Uterus (tissue), 4 donors: Measurements from ENCODE around the gene MRPL14. TPM values are rescaled to one million over a fixed set of nuclear protein-coding genes. Genes with fewer than 3 reads are reported as not detected.

Experiments
- DNase-seq, 2 donors: peaks; one replicate each; pipeline ENCODE4 v3.0.0-alpha.2; 2019 to 2020
- H3K27ac ChIP-seq, 2 donors: fragments of 200-600 bp; sonication (generic); 1 replicate in 1 of 2; 2 replicates in 1 of 2; pipeline ENCODE4 v1.5.1; 2016 to 2018
- H3K27me3 ChIP-seq, 2 donors: fragments of 200-600 bp; sonication (generic); one replicate each; pipeline ENCODE4 v1.5.1; 2018 to 2019; ENCODE audit warnings: control low read depth in 1 of 2
- H3K36me3 ChIP-seq, 2 donors: fragments of 200-600 bp; sonication (generic); one replicate each; pipeline ENCODE4 v1.5.1; 2019; ENCODE audit warnings: control low read depth in 1 of 2
- H3K4me1 ChIP-seq, 2 donors: fragments of 200-600 bp; sonication (generic); one replicate each; pipeline ENCODE4 v1.5.1; 2018 to 2019; ENCODE audit warnings: control low read depth in 1 of 2
- H3K4me3 ChIP-seq, 2 donors: fragments of 200-600 bp; sonication (generic); 1 replicate in 1 of 2; 2 replicates in 1 of 2; pipeline ENCODE4 v1.5.1; 2018 to 2019; ENCODE audit warnings: mild to moderate bottlenecking in 1 of 2
- H3K9me3 ChIP-seq, 2 donors: fragments of 200-600 bp; sonication (generic); one replicate each; pipeline ENCODE4 v1.5.1; 2019; ENCODE audit warnings: control low read depth in 1 of 2
- POLR2A ChIP-seq, 2 donors: fragments of 450-650 bp; IDR thresholded peaks; one replicate each; pipeline ENCODE4 v1.6.1; 2016; ENCODE audit warnings: antibody characterized with exemption in 2 of 2, mild to moderate bottlenecking in 1 of 2, moderate library complexity in 1 of 2
- intact Hi-C: fragments of 100-400 bp; cut with DNase I; formaldehyde crosslinking; loops from one replicate; pipeline ENCODE4 v1.15.1; 2023; ENCODE audit warnings: low total_unique reads
- total RNA-seq, 4 donors: library from RNA; depleted of rRNA in 3 of 4; stranded (reverse); fragments of >200 nt in 3 of 4; gene quantifications; one replicate each; pipeline versions ENCODE4 v1.1.0 to v1.2.4, GENCODE V29; 2014 to 2023
- TF ChIP-seq, protein P1 (sequence below), 4 experiments: fragments of 200-600 bp in 2 of 4; fragments of 450-650 bp in 2 of 4; sonication (generic) in 2 of 4; IDR thresholded peaks; one replicate each; pipeline ENCODE4 v1.5.1; 2016 to 2019; ENCODE audit warnings: antibody characterized with exemption in 4 of 4, mild to moderate bottlenecking in 2 of 4, moderate library complexity in 1 of 4
- donor health status: DM: yes; HTN: yes; CAD: no.

MRPL14 gene
- total RNA-seq, 4 donors from 2014 or later, result 19.5 to 39.1 (median 33.6) TPM

DNA sequence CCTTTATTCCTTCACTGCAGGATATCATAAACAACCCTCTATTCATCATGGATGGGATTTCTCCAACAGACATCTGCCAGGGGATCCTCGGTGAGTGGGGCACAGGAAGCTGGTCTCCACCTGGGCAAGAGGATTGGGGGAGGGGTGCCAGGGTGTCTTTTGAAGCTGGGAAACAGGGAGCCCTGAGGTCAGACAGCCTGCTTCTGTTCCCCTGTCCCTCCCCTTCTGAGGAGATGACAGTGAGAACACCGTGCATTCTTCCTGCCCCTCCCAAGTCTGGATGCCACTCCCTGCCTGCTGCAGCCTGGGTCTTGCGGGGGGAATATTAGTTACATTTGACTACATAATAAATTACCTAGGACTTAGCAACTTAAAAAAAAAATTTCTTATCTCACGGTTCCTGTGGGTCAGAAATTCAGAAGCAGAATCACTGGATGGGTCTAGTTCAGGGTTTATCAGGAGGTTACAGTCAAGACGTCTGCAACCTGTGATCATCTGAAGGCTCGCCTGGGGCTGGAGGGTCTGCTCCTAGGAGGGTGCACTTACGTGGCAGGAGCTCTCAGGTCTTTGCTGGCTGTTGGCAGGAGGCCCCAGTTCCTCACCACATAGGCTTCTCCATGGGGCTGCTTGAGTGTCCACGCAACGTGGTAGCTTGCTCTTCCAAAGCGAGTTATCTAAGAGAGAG lies 42.8 kb upstream of the MRPL14 start:
- no peaks in the 10 kb centered on the region for H3K9me3 ChIP-seq
- no peak for DNase-seq
- no peaks in the 10 kb centered on the region for H3K27me3 ChIP-seq
- no peak overlapping the region for H3K27ac ChIP-seq
- no peaks in the 10 kb centered on the region for H3K36me3 ChIP-seq
- intact Hi-C loops, result loop anchor here (10.0 kb wide), 1 partner anchor 65 kb away; no protein-coding TSS in a partner anchor
- no peak overlapping the region for H3K4me3 ChIP-seq
- TF ChIP-seq, protein P1, sequence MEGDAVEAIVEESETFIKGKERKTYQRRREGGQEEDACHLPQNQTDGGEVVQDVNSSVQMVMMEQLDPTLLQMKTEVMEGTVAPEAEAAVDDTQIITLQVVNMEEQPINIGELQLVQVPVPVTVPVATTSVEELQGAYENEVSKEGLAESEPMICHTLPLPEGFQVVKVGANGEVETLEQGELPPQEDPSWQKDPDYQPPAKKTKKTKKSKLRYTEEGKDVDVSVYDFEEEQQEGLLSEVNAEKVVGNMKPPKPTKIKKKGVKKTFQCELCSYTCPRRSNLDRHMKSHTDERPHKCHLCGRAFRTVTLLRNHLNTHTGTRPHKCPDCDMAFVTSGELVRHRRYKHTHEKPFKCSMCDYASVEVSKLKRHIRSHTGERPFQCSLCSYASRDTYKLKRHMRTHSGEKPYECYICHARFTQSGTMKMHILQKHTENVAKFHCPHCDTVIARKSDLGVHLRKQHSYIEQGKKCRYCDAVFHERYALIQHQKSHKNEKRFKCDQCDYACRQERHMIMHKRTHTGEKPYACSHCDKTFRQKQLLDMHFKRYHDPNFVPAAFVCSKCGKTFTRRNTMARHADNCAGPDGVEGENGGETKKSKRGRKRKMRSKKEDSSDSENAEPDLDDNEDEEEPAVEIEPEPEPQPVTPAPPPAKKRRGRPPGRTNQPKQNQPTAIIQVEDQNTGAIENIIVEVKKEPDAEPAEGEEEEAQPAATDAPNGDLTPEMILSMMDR (IDR thresholded peaks at IDR 0.05), result no peak
- TF ChIP-seq POLR2A (IDR thresholded peaks at IDR 0.05), result no peak
- peaks cover 0 to 4% of the 10 kb centered on the region in 2 donors for H3K4me1 ChIP-seq

GRCh38 chr6:44169154-44169553 lies 41.9 kb upstream of the MRPL14 start:
- peaks cover 0 to 4% of the 10 kb centered on the region in 2 donors for H3K4me1 ChIP-seq
- no peak overlapping the region for H3K27ac ChIP-seq
- intact Hi-C loops, result no loop called here

GRCh38 chr6:44167567-44167966 lies 40.3 kb upstream of the MRPL14 start:
- Histone ChIP-seq H3K27me3 (no peaks in the 10 kb centered on the region), H3K27ac (no peak overlapping the region), H3K4me3 (no peak overlapping the region), H3K9me3 (no peaks in the 10 kb centered on the region), H3K36me3 (no peaks in the 10 kb centered on the region), H3K4me1 (no peaks in the 10 kb centered on the region)
- intact Hi-C loops, result no loop called here
- DNase-seq, result no peak
- TF ChIP-seq POLR2A (IDR thresholded peaks at IDR 0.05), result no peak
- TF ChIP-seq, protein P1 (IDR thresholded peaks at IDR 0.05), result no peak

More at GRCh38 chr6:44169154-44169553, 41.9 kb upstream of the MRPL14 start:
- H3K36me3 ChIP-seq, result no peaks in the 10 kb centered on the region
- H3K27me3 ChIP-seq, result no peaks in the 10 kb centered on the region
- no peak for TF ChIP-seq POLR2A (IDR thresholded peaks at IDR 0.05)
- TF ChIP-seq, protein P1 (IDR thresholded peaks at IDR 0.05), result no peak
- H3K4me3 ChIP-seq, result no peak overlapping the region
- DNase-seq, result no peak
- H3K9me3 ChIP-seq, result no peaks in the 10 kb centered on the region

DNA sequence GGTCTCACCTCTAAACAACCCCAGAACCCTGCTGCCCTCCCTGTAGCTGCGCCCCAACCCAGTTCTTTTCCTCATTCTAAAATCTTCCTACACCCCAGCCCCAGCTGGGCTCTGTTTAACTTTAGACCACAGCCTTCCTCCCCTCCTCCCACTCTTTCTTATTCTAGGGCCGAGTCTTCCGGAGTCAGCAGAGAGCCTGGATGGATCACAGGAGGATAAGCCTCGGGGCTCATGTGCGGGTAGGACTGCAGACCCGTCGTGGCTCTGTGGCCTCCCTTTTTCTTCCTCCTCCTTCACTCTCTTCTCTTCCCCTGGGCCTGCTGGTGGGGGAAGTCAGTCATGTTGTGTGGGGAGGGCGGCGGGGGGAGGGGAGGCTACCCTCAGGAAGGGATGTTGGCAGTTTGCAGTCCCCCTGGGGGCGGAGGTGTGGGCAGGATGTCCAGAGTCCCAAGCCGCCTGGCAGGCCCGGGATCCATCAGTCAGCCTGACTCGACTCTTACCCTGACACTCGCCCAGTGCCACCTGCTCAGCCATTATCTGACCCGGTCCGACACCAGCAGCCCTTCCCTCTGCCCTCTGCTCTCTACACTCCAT lies 39.4 kb upstream of the MRPL14 start:
- Histone ChIP-seq H3K9me3 (no peaks in the 10 kb centered on the region), H3K27ac (no peak overlapping the region), H3K36me3 (no peaks in the 10 kb centered on the region), H3K4me3 (no peak overlapping the region), H3K4me1 (no peaks in the 10 kb centered on the region), H3K27me3 (no peaks in the 10 kb centered on the region)
- intact Hi-C loops, result no loop called here
- DNase-seq, result no peak
- no peak for TF ChIP-seq POLR2A (IDR thresholded peaks at IDR 0.05)
- TF ChIP-seq, protein P1 (IDR thresholded peaks at IDR 0.05), result no peak

- H3K27me3 ChIP-seq, result no peaks in the 10 kb centered on the region
- H3K9me3 ChIP-seq, result no peaks in the 10 kb centered on the region
- no peak overlapping the region for H3K4me3 ChIP-seq
- intact Hi-C loops, result no loop called here
- H3K36me3 ChIP-seq, result no peaks in the 10 kb centered on the region
- no peak for TF ChIP-seq POLR2A (IDR thresholded peaks at IDR 0.05)
- TF ChIP-seq, protein P1 (IDR thresholded peaks at IDR 0.05), result no peak
- no peak for DNase-seq
- H3K4me1 ChIP-seq, result no peaks in the 10 kb centered on the region
- no peak overlapping the region for H3K27ac ChIP-seq
These were observed 38.9 kb upstream of the MRPL14 start for GRCh38 chr6:44166116-44166515.
